ENCODE measurements around the gene FREY1.

The FREY1 gene

DNA sequence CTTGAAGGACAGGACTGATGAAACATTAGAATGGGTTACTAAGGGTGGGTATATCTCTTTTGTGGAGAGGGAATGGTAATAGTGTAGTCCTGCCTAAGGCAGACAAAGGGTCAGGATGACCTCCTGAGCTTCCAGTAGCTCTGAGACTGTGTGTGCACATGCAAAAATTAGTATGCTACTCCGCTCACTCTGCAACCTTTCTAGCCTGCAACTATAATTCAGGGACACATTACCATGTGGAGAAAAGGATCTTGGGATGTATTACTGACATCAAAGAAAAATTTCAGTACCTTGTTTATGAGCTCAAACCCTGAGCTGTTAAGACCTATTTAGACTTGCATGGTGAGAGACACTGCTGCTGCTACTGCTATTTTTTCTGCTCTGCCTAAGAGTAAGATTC, 40.8 kb upstream of the FREY1 start:
- DNase-seq (ENCODE audit: low read depth in 1 of 2, low spot score in 1 of 2) = no peak
- TF ChIP-seq, protein P1, sequence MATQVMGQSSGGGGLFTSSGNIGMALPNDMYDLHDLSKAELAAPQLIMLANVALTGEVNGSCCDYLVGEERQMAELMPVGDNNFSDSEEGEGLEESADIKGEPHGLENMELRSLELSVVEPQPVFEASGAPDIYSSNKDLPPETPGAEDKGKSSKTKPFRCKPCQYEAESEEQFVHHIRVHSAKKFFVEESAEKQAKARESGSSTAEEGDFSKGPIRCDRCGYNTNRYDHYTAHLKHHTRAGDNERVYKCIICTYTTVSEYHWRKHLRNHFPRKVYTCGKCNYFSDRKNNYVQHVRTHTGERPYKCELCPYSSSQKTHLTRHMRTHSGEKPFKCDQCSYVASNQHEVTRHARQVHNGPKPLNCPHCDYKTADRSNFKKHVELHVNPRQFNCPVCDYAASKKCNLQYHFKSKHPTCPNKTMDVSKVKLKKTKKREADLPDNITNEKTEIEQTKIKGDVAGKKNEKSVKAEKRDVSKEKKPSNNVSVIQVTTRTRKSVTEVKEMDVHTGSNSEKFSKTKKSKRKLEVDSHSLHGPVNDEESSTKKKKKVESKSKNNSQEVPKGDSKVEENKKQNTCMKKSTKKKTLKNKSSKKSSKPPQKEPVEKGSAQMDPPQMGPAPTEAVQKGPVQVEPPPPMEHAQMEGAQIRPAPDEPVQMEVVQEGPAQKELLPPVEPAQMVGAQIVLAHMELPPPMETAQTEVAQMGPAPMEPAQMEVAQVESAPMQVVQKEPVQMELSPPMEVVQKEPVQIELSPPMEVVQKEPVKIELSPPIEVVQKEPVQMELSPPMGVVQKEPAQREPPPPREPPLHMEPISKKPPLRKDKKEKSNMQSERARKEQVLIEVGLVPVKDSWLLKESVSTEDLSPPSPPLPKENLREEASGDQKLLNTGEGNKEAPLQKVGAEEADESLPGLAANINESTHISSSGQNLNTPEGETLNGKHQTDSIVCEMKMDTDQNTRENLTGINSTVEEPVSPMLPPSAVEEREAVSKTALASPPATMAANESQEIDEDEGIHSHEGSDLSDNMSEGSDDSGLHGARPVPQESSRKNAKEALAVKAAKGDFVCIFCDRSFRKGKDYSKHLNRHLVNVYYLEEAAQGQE (IDR thresholded peaks at IDR 0.05; ENCODE audit: insufficient replicate concordance, low read depth) = no peak
- TF ChIP-seq, protein P2, sequence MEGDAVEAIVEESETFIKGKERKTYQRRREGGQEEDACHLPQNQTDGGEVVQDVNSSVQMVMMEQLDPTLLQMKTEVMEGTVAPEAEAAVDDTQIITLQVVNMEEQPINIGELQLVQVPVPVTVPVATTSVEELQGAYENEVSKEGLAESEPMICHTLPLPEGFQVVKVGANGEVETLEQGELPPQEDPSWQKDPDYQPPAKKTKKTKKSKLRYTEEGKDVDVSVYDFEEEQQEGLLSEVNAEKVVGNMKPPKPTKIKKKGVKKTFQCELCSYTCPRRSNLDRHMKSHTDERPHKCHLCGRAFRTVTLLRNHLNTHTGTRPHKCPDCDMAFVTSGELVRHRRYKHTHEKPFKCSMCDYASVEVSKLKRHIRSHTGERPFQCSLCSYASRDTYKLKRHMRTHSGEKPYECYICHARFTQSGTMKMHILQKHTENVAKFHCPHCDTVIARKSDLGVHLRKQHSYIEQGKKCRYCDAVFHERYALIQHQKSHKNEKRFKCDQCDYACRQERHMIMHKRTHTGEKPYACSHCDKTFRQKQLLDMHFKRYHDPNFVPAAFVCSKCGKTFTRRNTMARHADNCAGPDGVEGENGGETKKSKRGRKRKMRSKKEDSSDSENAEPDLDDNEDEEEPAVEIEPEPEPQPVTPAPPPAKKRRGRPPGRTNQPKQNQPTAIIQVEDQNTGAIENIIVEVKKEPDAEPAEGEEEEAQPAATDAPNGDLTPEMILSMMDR (IDR thresholded peaks at IDR 0.05; ENCODE audit: insufficient read depth, low read length) = no peak
- TF ChIP-seq POLR2AphosphoS5 (IDR thresholded peaks at IDR 0.05; ENCODE audit: low read depth) = no peak
- no peak for TF ChIP-seq GABPA (IDR thresholded peaks at IDR 0.05; ENCODE audit: low read depth)
- no peak for TF ChIP-seq SPI1 (IDR thresholded peaks at IDR 0.05; ENCODE audit: borderline replicate concordance, low read depth)
- Histone ChIP-seq H3K27me3 (ENCODE audit: insufficient read depth, poor library complexity, severe bottlenecking) (no peaks in the 10 kb centered on the region), H3K27ac (replicated peaks) (no peak overlapping the region), H3K4me3 (replicated peaks; ENCODE audit: insufficient read depth, low read length) (no peak overlapping the region)

DNA sequence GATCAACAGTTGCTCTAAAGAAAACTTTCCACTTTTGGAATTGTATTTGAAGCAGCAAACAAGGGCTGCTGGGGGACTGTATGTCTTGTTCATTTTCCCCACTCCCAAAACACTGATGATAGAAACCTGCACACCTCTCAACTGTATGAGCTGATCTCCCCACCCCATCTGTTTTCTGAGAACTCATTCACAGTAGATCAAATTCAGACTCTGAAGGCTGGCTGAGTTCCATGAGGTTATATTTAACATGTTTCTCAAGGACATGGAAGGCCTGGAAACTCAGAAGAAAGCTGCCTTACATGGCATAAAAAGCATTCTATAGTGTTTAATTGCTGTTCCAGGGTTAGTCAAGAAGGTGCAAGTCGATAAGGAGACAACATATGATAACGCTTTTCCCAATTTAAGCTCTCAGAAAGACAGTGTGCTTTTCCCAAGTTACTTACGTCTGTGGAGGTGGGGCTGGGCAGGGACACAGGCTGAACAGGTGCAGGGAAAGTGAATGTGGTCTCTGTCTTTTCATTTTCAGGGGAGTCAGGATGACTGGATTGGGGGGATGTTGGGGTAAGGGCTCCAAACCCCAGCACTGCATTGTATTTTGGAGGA, 38.4 kb upstream of the FREY1 start:
- Histone ChIP-seq H3K4me3 (replicated peaks; ENCODE audit: insufficient read depth, low read length) (no peak overlapping the region), H3K27ac (replicated peaks) (no peak overlapping the region), H3K27me3 (ENCODE audit: insufficient read depth, poor library complexity, severe bottlenecking) (no peaks in the 10 kb centered on the region)
- no peak for DNase-seq (ENCODE audit: low read depth in 1 of 2, low spot score in 1 of 2)
- TF ChIP-seq GABPA (IDR thresholded peaks at IDR 0.05; ENCODE audit: low read depth) (no peak), SPI1 (IDR thresholded peaks at IDR 0.05; ENCODE audit: borderline replicate concordance, low read depth) (no peak), POLR2AphosphoS5 (IDR thresholded peaks at IDR 0.05; ENCODE audit: low read depth) (no peak)
- TF ChIP-seq, protein P1 (IDR thresholded peaks at IDR 0.05; ENCODE audit: insufficient replicate concordance, low read depth) = no peak
- TF ChIP-seq, protein P2 (IDR thresholded peaks at IDR 0.05; ENCODE audit: insufficient read depth, low read length) = no peak

DNA sequence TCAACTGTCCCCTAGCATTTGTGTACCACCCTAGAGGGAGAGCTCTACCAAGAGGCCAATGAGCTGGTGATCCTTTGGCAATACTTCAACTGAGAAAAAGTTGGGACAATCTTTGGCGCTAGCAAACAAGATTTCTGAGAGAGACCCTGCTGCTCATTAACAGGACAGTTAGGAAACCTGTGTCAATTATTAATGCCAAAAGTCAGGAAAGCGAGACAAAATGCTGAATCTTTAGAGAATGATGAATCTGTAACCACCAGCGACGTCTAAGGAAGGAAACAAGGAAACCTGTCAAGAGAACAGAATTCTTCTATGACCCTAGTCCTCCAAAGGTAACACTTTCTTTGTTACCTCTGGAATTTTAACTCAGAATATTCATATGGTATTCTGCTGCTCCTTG, 35.3 kb upstream of the FREY1 start:
- Histone ChIP-seq H3K4me3 (replicated peaks; ENCODE audit: insufficient read depth, low read length) (no peak overlapping the region), H3K27me3 (ENCODE audit: insufficient read depth, poor library complexity, severe bottlenecking) (no peaks in the 10 kb centered on the region), H3K27ac (replicated peaks) (no peak overlapping the region)
- DNase-seq (ENCODE audit: low read depth in 1 of 2, low spot score in 1 of 2) = no peak
- TF ChIP-seq, protein P2 (IDR thresholded peaks at IDR 0.05; ENCODE audit: insufficient read depth, low read length) = no peak
- no peak for TF ChIP-seq GABPA (IDR thresholded peaks at IDR 0.05; ENCODE audit: low read depth)
- no peak for TF ChIP-seq POLR2AphosphoS5 (IDR thresholded peaks at IDR 0.05; ENCODE audit: low read depth)
- no peak for TF ChIP-seq SPI1 (IDR thresholded peaks at IDR 0.05; ENCODE audit: borderline replicate concordance, low read depth)
- TF ChIP-seq, protein P1 (IDR thresholded peaks at IDR 0.05; ENCODE audit: insufficient replicate concordance, low read depth) = no peak
